ENCODE data around the gene AURKAIP1.

GRCh38 chr1:1401457-1402010 lies 26.5 kb upstream of the AURKAIP1 start:
- TF ChIP-seq CTCF (optimal IDR thresholded peaks at IDR 0.05 in 1 of 3, IDR thresholded peaks at IDR 0.05 in 1 of 3, conservative IDR thresholded peaks at IDR 0.05 in 1 of 3; ENCODE audit: extremely low read depth in 1 of 3, insufficient read depth in 2 of 3, low read length in 3 of 3) (no peak), EZH2 (IDR thresholded peaks at IDR 0.05; ENCODE audit: low read length) (no peak)

Data from keratinocyte (primary cell).